Thyroid gland (tissue), 4 donors: ENCODE data around the gene POLR3E.

Source experiments
- CTCF ChIP-seq, 6 experiments: fragments of 200-600 bp in 3 of 6; fragments of 450-650 bp in 3 of 6; sonication (generic) in 3 of 6; IDR thresholded peaks; one replicate each; pipeline ENCODE4 v1.5.1; 2016 to 2019; ENCODE audit warnings: antibody characterized with exemption in 6 of 6, mild to moderate bottlenecking in 2 of 6, inconsistent platforms in 1 of 6, moderate library complexity in 1 of 6
- POLR2A ChIP-seq, 2 donors: fragments of 450-650 bp; IDR thresholded peaks; one replicate each; pipeline ENCODE4 v1.6.1; 2017; ENCODE audit warnings: antibody characterized with exemption in 2 of 2, mild to moderate bottlenecking in 2 of 2, moderate library complexity in 1 of 2

- TF ChIP-seq CTCF (IDR thresholded peaks at IDR 0.05) (no peak), POLR2A (IDR thresholded peaks at IDR 0.05) (no peak)
Measured at GRCh38 chr16:22315979-22316378, 18.8 kb downstream of the POLR3E start.
